Measurements from ENCODE around the gene RAB11FIP3.
"Not testable (repeated sequence)": the region's sequence is repeated elsewhere in the genome, so short reads cannot be mapped to it uniquely, and the experiment has no call there.

The RAB11FIP3 gene

DNA sequence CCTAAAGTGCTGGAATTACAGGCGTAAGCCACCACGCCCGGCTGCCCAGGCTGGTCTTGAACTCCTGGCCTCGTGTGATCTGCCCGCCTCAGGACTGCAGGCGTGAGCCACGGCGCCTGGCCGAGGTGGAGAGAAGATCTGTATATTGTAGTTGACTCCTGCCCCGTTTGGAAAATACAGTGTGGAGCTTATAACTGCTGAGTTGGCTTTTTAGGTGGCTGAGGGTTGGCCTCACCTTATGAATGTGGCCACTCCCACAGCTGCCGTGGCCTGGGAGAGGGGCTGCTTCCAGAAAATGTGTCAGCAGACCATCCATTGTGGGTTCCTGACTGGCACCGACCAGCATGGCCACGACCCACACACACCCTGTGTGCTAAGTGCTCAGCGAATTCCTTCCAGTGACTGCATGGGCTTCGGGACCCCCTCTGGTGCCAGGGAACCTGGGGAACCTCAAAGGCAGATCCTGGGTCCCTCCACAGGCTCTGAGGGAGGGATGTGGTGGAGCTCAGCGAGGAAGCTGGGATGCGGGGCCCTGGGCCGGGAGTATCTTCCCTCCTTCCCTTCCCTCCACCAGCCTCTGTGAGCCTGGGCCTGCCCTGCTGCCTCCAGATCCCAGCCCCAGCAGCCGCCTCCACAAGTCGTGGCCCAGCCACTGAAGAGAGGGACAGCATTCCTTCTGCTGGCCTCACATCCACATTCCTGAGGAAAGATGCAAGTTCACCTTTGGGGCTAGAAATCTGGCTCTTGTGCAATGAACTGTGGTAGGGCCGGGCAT is 10.9 kb upstream of the RAB11FIP3 start:
- TF ChIP-seq, protein P1, sequence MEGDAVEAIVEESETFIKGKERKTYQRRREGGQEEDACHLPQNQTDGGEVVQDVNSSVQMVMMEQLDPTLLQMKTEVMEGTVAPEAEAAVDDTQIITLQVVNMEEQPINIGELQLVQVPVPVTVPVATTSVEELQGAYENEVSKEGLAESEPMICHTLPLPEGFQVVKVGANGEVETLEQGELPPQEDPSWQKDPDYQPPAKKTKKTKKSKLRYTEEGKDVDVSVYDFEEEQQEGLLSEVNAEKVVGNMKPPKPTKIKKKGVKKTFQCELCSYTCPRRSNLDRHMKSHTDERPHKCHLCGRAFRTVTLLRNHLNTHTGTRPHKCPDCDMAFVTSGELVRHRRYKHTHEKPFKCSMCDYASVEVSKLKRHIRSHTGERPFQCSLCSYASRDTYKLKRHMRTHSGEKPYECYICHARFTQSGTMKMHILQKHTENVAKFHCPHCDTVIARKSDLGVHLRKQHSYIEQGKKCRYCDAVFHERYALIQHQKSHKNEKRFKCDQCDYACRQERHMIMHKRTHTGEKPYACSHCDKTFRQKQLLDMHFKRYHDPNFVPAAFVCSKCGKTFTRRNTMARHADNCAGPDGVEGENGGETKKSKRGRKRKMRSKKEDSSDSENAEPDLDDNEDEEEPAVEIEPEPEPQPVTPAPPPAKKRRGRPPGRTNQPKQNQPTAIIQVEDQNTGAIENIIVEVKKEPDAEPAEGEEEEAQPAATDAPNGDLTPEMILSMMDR (IDR thresholded peaks at IDR 0.05): no peak
- no peak for DNase-seq (ENCODE audit: low spot score)
- Histone ChIP-seq H3K4me3 (no peak overlapping the region), H3K27ac (no peak overlapping the region)

- not testable (repeated sequence) for H3K27ac ChIP-seq; DNase-seq (ENCODE audit: low spot score); H3K4me3 ChIP-seq
Measured at GRCh38 chr16:415170-415498, 10.3 kb upstream of the RAB11FIP3 start.

GRCh38 chr16:422179-422578 is 3.3 kb upstream of the RAB11FIP3 start:
- not testable (repeated sequence) for H3K4me3 ChIP-seq; DNase-seq (ENCODE audit: low spot score); H3K27ac ChIP-seq

DNA sequence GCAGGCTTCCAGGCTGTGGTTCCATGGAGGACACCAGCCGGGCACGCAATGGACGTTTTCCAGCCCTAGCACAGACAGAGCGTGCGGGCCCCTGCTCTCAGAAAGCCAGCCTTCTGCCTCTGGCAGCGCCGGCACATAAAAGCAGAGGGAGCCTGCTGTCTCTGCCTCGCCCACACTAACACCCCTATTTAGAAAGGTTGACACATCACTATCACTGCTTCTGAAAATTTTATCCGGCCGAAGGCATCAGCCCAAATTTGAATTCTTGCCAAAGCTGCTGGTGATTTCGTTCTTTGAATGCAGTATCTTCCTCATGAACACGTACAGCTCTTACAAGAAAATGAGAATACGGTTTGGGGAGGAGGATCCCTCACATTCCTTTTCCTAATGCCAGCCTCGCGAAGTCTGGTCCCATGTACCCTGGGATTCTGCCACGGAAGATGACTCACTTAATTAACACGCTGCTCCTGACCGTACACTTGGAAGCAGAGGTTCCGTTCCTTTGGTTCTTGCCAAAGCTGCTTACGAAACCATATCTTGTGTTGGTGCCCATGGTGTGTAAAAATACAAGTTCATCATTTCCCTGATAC is 1.3 kb upstream of the RAB11FIP3 start:
- DNase-seq (ENCODE audit: low spot score): peak; percentile 85
- peak overlapping the region; percentile 98 for H3K4me3 ChIP-seq
- TF ChIP-seq, protein P1 (IDR thresholded peaks at IDR 0.05): no peak
- peak overlapping the region; percentile 89 to 99 for H3K27ac ChIP-seq

DNA sequence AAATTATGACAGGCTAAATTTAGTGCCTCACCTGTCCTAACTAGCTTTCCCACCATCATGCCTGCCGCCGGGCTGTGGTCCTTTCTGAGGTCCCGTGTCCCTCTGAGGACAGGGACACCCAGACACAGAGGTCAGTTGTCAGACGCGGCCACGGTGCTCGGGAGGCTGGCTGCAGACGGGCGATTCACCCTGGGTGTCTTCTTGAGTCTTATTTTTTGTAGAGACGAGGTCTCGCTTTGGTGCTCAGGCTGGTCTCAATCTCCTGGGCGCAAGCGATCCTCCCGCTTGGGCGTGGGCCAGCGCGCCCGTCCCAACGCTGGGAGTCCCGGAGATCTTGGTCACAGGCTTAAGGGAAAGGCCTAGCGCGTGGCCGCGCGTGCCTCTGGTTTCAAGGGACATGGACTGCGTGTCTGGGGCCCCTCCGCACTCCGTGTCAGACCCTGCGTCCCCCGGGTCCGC is 797 bp upstream of the RAB11FIP3 start:
- DNase-seq (ENCODE audit: low spot score): peak; percentile 76
- H3K27ac ChIP-seq: peak overlapping the region; percentile 89 to 99
- peak overlapping the region; percentile 98 for H3K4me3 ChIP-seq
- TF ChIP-seq, protein P1 (IDR thresholded peaks at IDR 0.05): no peak

GRCh38 chr16:425740-426114 is 278 bp downstream of the RAB11FIP3 start:
- no peak for DNase-seq (ENCODE audit: low spot score)
- H3K4me3 ChIP-seq: peak overlapping the region; percentile 98
- TF ChIP-seq, protein P1 (IDR thresholded peaks at IDR 0.05): no peak
- H3K27ac ChIP-seq: peak overlapping the region; percentile 89 to 99

DNA sequence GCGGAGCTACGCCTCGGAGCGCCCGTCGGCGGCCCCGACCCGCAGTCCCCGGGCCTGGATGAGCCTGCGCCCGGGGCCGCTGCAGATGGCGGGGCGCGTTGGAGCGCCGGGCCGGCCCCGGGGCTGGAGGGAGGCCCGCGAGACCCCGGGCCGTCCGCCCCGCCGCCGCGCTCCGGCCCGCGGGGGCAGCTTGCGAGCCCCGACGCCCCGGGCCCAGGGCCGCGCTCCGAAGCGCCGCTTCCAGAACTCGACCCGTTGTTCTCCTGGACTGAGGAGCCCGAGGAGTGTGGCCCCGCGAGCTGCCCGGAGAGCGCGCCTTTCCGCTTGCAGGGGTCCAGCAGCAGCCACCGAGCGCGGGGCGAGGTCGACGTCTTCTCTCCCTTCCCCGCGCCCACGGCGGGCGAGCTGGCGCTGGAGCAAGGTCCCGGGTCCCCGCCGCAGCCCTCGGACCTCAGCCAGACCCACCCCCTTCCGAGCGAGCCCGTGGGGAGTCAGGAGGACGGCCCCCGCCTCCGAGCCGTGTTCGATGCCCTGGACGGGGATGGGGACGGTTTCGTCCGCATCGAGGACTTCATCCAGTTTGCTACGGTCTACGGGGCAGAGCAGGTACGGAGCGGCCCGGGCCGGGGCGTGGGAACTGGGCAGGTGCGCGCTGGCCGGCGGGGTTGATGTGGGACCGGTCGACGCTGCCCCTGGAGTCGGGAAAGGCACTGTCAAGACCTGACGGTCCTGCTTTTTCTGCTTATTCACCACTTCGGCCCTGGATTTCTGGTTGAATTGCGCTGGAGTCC is 861 bp downstream of the RAB11FIP3 start:
- Histone ChIP-seq H3K4me3 (peak overlapping the region; percentile 98), H3K27ac (peak overlapping the region; percentile 30 to 99)
- TF ChIP-seq, protein P1 (IDR thresholded peaks at IDR 0.05): no peak
- DNase-seq (ENCODE audit: low spot score): no peak

- peak overlapping the region; percentile 98 for H3K4me3 ChIP-seq
- peak overlapping the region; percentile 30 to 99 for H3K27ac ChIP-seq
- DNase-seq (ENCODE audit: low spot score): no peak
- TF ChIP-seq, protein P1 (IDR thresholded peaks at IDR 0.05): no peak
Measured at GRCh38 chr16:426906-427249, 1.4 kb downstream of the RAB11FIP3 start.

Measured in coronary artery (tissue), 2 donors.